SK-N-SH (cell line): ENCODE data around the gene NRL. TPM values are rescaled to one million over a fixed set of nuclear protein-coding genes. Genes with fewer than 3 reads are reported as not detected.

ENCODE experiments used
- CTCF ChIA-PET: fragments of 300-600, 350-600 bp; formaldehyde crosslinking; extraction: SDS; loops from one replicate; lab custom pipeline; 2021; lab: Yijun Ruan, JAX
- POLR2A ChIA-PET: fragments of 350-600 bp; sonication (Branson Sonifier 250); formaldehyde crosslinking; extraction: SDS; loops from one replicate; lab custom pipeline; 2020; ENCODE audit warnings: antibody characterized with exemption, inconsistent platforms; lab: Yijun Ruan, JAX
- DNase-seq: peaks from one replicate; pipeline ENCODE4 v3.0.0; 2012
- H2AFZ ChIP-seq: fragments of 200-600 bp; sonication (generic); 2 replicates; pipeline ENCODE4 v1.8.1; 2016; ENCODE audit warnings: antibody characterized with exemption, mild to moderate bottlenecking, low read depth
- H3F3A ChIP-seq: fragments of 200-600 bp; sonication (generic); replicated peaks from 2 replicates; pipeline ENCODE3; 2016; ENCODE audit warnings: antibody characterized with exemption, mild to moderate bottlenecking; ENCODE audit not compliant: insufficient read depth
- H3K27ac ChIP-seq, 2 experiments: fragments of 200-500 bp in 1 of 2; fragments of 200-600 bp in 1 of 2; sonication (Bioruptor generic) in 1 of 2; sonication (generic), shearing (Covaris generic) in 1 of 2; 2 replicates each; pipeline versions ENCODE4 v1.5.1 to v1.6.1; 2014 to 2016; ENCODE audit warnings: low read depth in 2 of 2, inconsistent platforms in 1 of 2, low read length in 1 of 2, mild to moderate bottlenecking in 1 of 2, mixed read lengths in 1 of 2
- H3K27me3 ChIP-seq: fragments of 200-600 bp; sonication (generic), shearing (Covaris generic); 2 replicates; pipeline ENCODE4 v1.6.1; 2016; ENCODE audit warnings: mixed run types; ENCODE audit not compliant: insufficient read depth
- H3K36me3 ChIP-seq, 2 experiments: fragments of 200-500 bp in 1 of 2; fragments of 200-600 bp in 1 of 2; sonication (Bioruptor generic) in 1 of 2; sonication (generic) in 1 of 2; replicated peaks in 1 of 2; 2 replicates each; pipeline versions ENCODE3 to v1.5.1; 2014 to 2016; ENCODE audit warnings: low read length in 1 of 2, mild to moderate bottlenecking in 1 of 2; ENCODE audit not compliant: insufficient read depth in 2 of 2, control insufficient read depth in 1 of 2
- H3K4me1 ChIP-seq, 2 experiments: fragments of 200-500 bp in 1 of 2; fragments of 200-600 bp in 1 of 2; sonication (Bioruptor generic) in 1 of 2; sonication (generic), shearing (Covaris generic) in 1 of 2; 2 replicates each; pipeline versions ENCODE4 v1.5.1 to v1.6.1; 2014 to 2016; ENCODE audit warnings: low read depth in 1 of 2, low read length in 1 of 2, mixed run types in 1 of 2; ENCODE audit not compliant: insufficient read depth in 2 of 2, control insufficient read depth in 1 of 2
- H3K4me2 ChIP-seq: fragments of 200-600 bp; sonication (generic), shearing (Covaris generic); 2 replicates; pipeline ENCODE4 v1.6.1; 2017; ENCODE audit warnings: mixed run types
- H3K4me3 ChIP-seq, 2 experiments: fragments of 200-500 bp in 1 of 2; fragments of 200-600 bp in 1 of 2; sonication (Bioruptor generic) in 1 of 2; sonication (generic), shearing (Covaris generic) in 1 of 2; 2 replicates each; pipeline versions ENCODE4 v1.5.1 to v1.8.1; 2014 to 2016; ENCODE audit warnings: low read depth in 2 of 2, inconsistent platforms in 1 of 2, low read length in 1 of 2, mild to moderate bottlenecking in 1 of 2, mixed read lengths in 1 of 2, moderate library complexity in 1 of 2
- H3K79me2 ChIP-seq: fragments of 200-600 bp; sonication (generic); 2 replicates; pipeline ENCODE4 v1.8.1; 2017; ENCODE audit warnings: mild to moderate bottlenecking; ENCODE audit not compliant: insufficient read depth
- H3K9ac ChIP-seq: fragments of 200-600 bp; sonication (generic); 2 replicates; pipeline ENCODE4 v1.6.1; 2017; ENCODE audit warnings: mixed run types
- H3K9me2 ChIP-seq: fragments of 200-600 bp; sonication (generic); 2 replicates; pipeline ENCODE4 v1.6.1; 2017; ENCODE audit warnings: mixed run types
- H3K9me3 ChIP-seq: fragments of 200-600 bp; sonication (generic); 2 replicates; pipeline ENCODE4 v1.6.1; 2017; ENCODE audit warnings: mixed run types, mild to moderate bottlenecking, moderate library complexity
- H4K20me1 ChIP-seq: fragments of 200-600 bp; sonication (generic); 2 replicates; pipeline ENCODE4 v1.6.1; 2017; ENCODE audit warnings: mild to moderate bottlenecking, mixed run types; ENCODE audit not compliant: insufficient read depth
- FOXJ3 ChIP-seq: sonication (generic); formaldehyde crosslinking; IDR thresholded peaks from 2 replicates; pipeline ENCODE4 v1.5.1; 2020; ENCODE audit warnings: mild to moderate bottlenecking, missing genetic modification reagents
- MEF2A ChIP-seq: IDR thresholded peaks from 2 replicates; pipeline ENCODE4 v1.4.0; 2012; ENCODE audit warnings: low read depth, borderline replicate concordance
- MXI1 ChIP-seq: IDR thresholded peaks from 2 replicates; pipeline ENCODE4 v1.6.1; 2012; ENCODE audit warnings: mild to moderate bottlenecking, low read depth, low read length, improper control_type of control experiment
- NFIC ChIP-seq: IDR thresholded peaks from 2 replicates; pipeline ENCODE4 v1.4.0; 2012; ENCODE audit warnings: borderline replicate concordance
- RCOR1 ChIP-seq: fragments of 150-350 bp; IDR thresholded peaks from 2 replicates; pipeline ENCODE4 v1.6.1; 2017; ENCODE audit warnings: antibody characterized with exemption, low read length
- REST ChIP-seq: IDR thresholded peaks from 2 replicates; pipeline ENCODE4 v1.6.1; 2012; ENCODE audit warnings: mild to moderate bottlenecking, low read depth, low read length, moderate library complexity
- TEAD4 ChIP-seq: IDR thresholded peaks from 2 replicates; pipeline ENCODE4 v1.4.0; 2012; ENCODE audit warnings: mild to moderate bottlenecking, borderline replicate concordance; ENCODE audit not compliant: insufficient read depth
- ZBTB33 ChIP-seq: IDR thresholded peaks from 2 replicates; pipeline ENCODE4 v1.4.0; 2012; ENCODE audit warnings: low read depth, borderline replicate concordance
- WGBS: methylation state at CpG from one replicate; pipeline ENCODE4 v1.1.6; 2017; ENCODE audit warnings: low lambda C conversion rate; 5-methylcytosine and 5-hydroxymethylcytosine counted together
- polyA plus RNA-seq, 3 experiments: library from polyadenylated mRNA; depleted of rRNA; stranded (reverse); fragments of >200 nt; gene quantifications; 2 replicates each; pipeline ENCODE4 v1.2.3, GENCODE V29; 2012

Gene NRL
- polyA plus RNA-seq, 1 of the 3 experiments (the other 2 are of a cell fraction): 0.76 TPM

GRCh38 chr14:24086193-24086955 lies 28.4 kb downstream of the NRL start:
- H3K79me2 ChIP-seq: no peaks in the 10 kb centered on the region
- no peaks in the 10 kb centered on the region for H3K9me3 ChIP-seq
- H3F3A ChIP-seq: no peaks in the 10 kb centered on the region
- H3K4me1 ChIP-seq: peaks cover 0 to 10% of the 10 kb centered on the region in 2 experiments; a peak in 1 of 4 replicates
- CTCF ChIA-PET: interaction anchor here (21.5 to 42.8 kb wide), 2 partner anchors 14 to 27 kb away, joined by 284 to 1159 read pairs; partner anchors contain the start of gene PCK2
- POLR2A ChIA-PET: no interaction called here
- H3K27ac ChIP-seq: no peak overlapping the region
- WGBS: 46% methylated on average over 3 of the region's 3 CpGs
- DNase-seq: no peak
- no peaks in the 10 kb centered on the region for H3K36me3 ChIP-seq
- H4K20me1 ChIP-seq: no peaks in the 10 kb centered on the region
- no peaks in the 10 kb centered on the region for H3K9me2 ChIP-seq
- TF ChIP-seq NFIC (no peak), REST (no peak), RCOR1 (no peak)
- TF ChIP-seq, all 33 proteins: peak for 0
- Histone ChIP-seq H3K4me2 (no peak overlapping the region), H3K4me3 (no peak overlapping the region), H3K27me3 (0 out of 2 replicates have a peak, but pooled peaks cover 5% of the 10 kb centered on the region), H2AFZ (no peak overlapping the region), H3K9ac (no peak overlapping the region)

- Histone ChIP-seq H3F3A (no peaks in the 10 kb centered on the region), H4K20me1 (no peaks in the 10 kb centered on the region), H3K27me3 (0 out of 2 replicates have a peak, but pooled peaks cover 5% of the 10 kb centered on the region), H3K79me2 (no peaks in the 10 kb centered on the region), H3K4me2 (no peak overlapping the region), H3K9ac (no peak overlapping the region), H3K9me2 (no peaks in the 10 kb centered on the region), H3K27ac (no peak overlapping the region), H3K4me3 (no peak overlapping the region), H3K9me3 (no peaks in the 10 kb centered on the region), H3K36me3 (no peaks in the 10 kb centered on the region), H3K4me1 (peaks cover 0 to 15% of the 10 kb centered on the region in 2 experiments; a peak in 1 of 4 replicates), H2AFZ (no peak overlapping the region)
- WGBS: 87% methylated on average over 3 of the region's 3 CpGs
- DNase-seq: no peak
- POLR2A ChIA-PET: interaction anchor here (1.5 kb wide), 1 partner anchor 8 kb away, joined by 4 read pairs; the partner anchor contains the start of gene PCK2
- CTCF ChIA-PET: interaction anchor here (21.5 to 42.8 kb wide), 2 partner anchors 15 to 26 kb away, joined by 284 to 1159 read pairs; partner anchors contain the start of gene PCK2
- no peak for TF ChIP-seq FOXJ3 (CRISPR knock-in tag)
- no peak for TF ChIP-seq TEAD4
- TF ChIP-seq MXI1: no peak
- no peak for TF ChIP-seq ZBTB33
- TF ChIP-seq MEF2A: no peak
Observed at GRCh38 chr14:24085215-24085614, 29.5 kb downstream of the NRL start.
